Measurements from ENCODE around the gene GNB4. TPM values are rescaled to one million over a fixed set of nuclear protein-coding genes. Genes with fewer than 3 reads are reported as not detected.

GNB4 gene
- total RNA-seq, 2 experiments from 2014 or later = 0.41 to 0.56 TPM

DNA sequence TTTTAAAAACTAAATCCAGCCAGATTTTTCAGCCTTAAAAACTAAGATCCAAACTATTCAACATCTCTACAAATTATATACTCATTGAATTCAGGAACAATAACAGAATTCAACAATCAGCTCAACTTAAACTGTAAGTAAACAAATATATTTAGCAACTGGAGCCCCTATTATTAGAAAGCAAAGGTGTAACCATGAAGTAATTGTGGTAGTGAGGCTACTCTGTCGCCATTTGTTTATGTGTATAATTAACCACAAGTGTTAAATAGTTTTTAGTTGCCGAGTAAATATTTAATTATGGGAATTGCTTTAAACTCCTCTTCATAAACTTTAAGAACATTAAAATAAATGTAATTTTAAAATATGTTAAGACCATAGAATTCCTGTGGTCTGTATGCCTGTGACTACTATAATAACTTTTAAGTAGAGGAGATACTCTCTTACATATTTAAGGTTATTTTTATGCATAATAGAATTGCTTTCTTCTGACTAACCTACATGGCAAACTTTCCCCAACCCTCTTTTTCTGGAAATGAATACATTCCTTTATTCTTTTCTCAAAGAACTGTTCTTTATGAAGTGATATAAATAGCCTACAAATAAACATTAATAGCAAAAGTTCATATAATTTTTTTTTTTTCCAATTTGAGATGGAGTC is 52.6 kb downstream of the GNB4 start:
- peaks cover 28% of the 10 kb centered on the region for H3K36me3 ChIP-seq (ENCODE audit: insufficient read depth, low read length)
- no peaks in the 10 kb centered on the region for H3K27me3 Mint-ChIP-seq
- H3K4me3 Mint-ChIP-seq = no peak overlapping the region
- no peak overlapping the region for H3K27ac Mint-ChIP-seq
- H3K4me3 ChIP-seq (ENCODE audit: low read length) = no peak overlapping the region
- TF ChIP-seq, protein P1, sequence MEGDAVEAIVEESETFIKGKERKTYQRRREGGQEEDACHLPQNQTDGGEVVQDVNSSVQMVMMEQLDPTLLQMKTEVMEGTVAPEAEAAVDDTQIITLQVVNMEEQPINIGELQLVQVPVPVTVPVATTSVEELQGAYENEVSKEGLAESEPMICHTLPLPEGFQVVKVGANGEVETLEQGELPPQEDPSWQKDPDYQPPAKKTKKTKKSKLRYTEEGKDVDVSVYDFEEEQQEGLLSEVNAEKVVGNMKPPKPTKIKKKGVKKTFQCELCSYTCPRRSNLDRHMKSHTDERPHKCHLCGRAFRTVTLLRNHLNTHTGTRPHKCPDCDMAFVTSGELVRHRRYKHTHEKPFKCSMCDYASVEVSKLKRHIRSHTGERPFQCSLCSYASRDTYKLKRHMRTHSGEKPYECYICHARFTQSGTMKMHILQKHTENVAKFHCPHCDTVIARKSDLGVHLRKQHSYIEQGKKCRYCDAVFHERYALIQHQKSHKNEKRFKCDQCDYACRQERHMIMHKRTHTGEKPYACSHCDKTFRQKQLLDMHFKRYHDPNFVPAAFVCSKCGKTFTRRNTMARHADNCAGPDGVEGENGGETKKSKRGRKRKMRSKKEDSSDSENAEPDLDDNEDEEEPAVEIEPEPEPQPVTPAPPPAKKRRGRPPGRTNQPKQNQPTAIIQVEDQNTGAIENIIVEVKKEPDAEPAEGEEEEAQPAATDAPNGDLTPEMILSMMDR (IDR thresholded peaks at IDR 0.05) = no peak
- ChIA-PET POLR2A (no interaction called here), CTCF (no interaction called here)
- DNase-seq (no peak), ATAC-seq (ENCODE audit: poor library complexity) (no peak)
- H3K9me3 Mint-ChIP-seq = no peaks in the 10 kb centered on the region
- H3K4me1 ChIP-seq (ENCODE audit: insufficient read depth, low read length) = no peaks in the 10 kb centered on the region
- H3K4me1 Mint-ChIP-seq (ENCODE audit: low read depth) = no peaks in the 10 kb centered on the region
- H3K27me3 ChIP-seq (ENCODE audit: control insufficient read depth in 1 of 2, insufficient read depth in 2 of 2, low read length in 2 of 2) = no peaks in the 10 kb centered on the region
- H3K9me3 ChIP-seq (ENCODE audit: control insufficient read depth in 1 of 2, insufficient read depth in 1 of 2, low read length in 2 of 2) = no peaks in the 10 kb centered on the region
- peaks cover 45% of the 10 kb centered on the region for H3K36me3 Mint-ChIP-seq (ENCODE audit: low read depth)
- intact Hi-C loops (cut with DNase I, micrococcal nuclease) = no loop called here
- no peak overlapping the region for H3K27ac ChIP-seq (ENCODE audit: low read depth in 1 of 2, low read length in 2 of 2)

DNA sequence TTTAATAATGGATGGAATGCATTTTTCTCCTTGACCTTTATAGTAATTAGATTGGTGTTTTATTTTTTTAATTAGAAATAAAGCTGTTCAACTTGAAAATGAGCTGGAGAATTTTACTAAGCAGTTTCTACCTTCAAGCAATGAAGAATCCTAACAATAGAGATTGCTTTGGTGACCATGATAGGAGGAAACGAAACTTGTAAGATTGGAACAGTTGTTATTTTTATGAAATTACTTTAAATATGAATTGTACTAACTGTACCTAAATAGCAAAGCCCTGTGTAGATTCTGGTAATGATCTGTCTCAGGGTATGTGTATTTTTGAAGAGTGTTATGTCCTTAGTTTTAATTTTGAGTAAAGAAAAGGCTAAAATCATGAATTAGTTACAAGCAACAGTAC is 59.4 kb downstream of the GNB4 start:
- Histone ChIP-seq H3K27me3 (ENCODE audit: control insufficient read depth in 1 of 2, insufficient read depth in 2 of 2, low read length in 2 of 2) (no peaks in the 10 kb centered on the region), H3K4me1 (ENCODE audit: insufficient read depth, low read length) (no peaks in the 10 kb centered on the region), H3K36me3 (ENCODE audit: insufficient read depth, low read length) (peaks cover 54% of the 10 kb centered on the region), H3K27ac (ENCODE audit: low read depth in 1 of 2, low read length in 2 of 2) (no peak overlapping the region), H3K9me3 (ENCODE audit: control insufficient read depth in 1 of 2, insufficient read depth in 1 of 2, low read length in 2 of 2) (no peaks in the 10 kb centered on the region), H3K4me3 (ENCODE audit: low read length) (no peak overlapping the region)
- Mint-ChIP-seq H3K27ac (no peak overlapping the region), H3K4me1 (ENCODE audit: low read depth) (no peaks in the 10 kb centered on the region), H3K9me3 (no peaks in the 10 kb centered on the region), H3K36me3 (ENCODE audit: low read depth) (peaks cover 75% of the 10 kb centered on the region), H3K4me3 (no peak overlapping the region), H3K27me3 (no peaks in the 10 kb centered on the region)
- CTCF ChIA-PET = no interaction called here
- POLR2A ChIA-PET = interaction anchor here (0.7 kb wide), 1 partner anchor 27 kb away, joined by 3 read pairs; no protein-coding TSS in a partner anchor
- ATAC-seq (ENCODE audit: poor library complexity) = no peak
- intact Hi-C loops (cut with DNase I, micrococcal nuclease) = no loop called here
- TF ChIP-seq, protein P1 (IDR thresholded peaks at IDR 0.05) = no peak
- DNase-seq = no peak

DNA sequence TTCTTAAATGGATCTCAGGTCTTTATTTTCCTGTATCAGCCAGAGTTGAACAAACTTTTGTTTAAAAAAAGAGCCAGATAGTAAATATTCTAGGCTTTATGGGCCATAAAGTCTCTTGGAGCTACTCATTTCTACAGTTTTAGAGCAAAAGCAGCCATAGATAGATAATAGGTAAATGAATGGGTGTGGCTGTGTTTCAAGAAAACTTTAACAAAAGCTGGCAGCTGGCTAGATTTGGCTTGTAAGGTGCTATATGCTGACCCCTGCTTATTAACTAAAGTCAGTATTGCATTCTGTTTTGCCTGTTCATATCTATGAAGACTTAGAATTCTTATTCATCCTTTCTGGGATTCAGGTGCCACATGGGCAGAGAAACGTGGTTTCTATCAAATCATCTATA is 74.8 kb downstream of the GNB4 start:
- ChIA-PET CTCF (interaction anchor here (1.6 kb wide), 1 partner anchor 23 kb away, joined by 4 read pairs; no protein-coding TSS in a partner anchor), POLR2A (no interaction called here)
- Histone ChIP-seq H3K4me3 (ENCODE audit: low read length) (no peak overlapping the region), H3K4me1 (ENCODE audit: insufficient read depth, low read length) (no peaks in the 10 kb centered on the region), H3K9me3 (ENCODE audit: control insufficient read depth in 1 of 2, insufficient read depth in 1 of 2, low read length in 2 of 2) (no peaks in the 10 kb centered on the region), H3K36me3 (ENCODE audit: insufficient read depth, low read length) (peaks cover 61% of the 10 kb centered on the region), H3K27ac (ENCODE audit: low read depth in 1 of 2, low read length in 2 of 2) (no peak overlapping the region), H3K27me3 (ENCODE audit: control insufficient read depth in 1 of 2, insufficient read depth in 2 of 2, low read length in 2 of 2) (no peaks in the 10 kb centered on the region)
- Mint-ChIP-seq H3K27ac (no peak overlapping the region), H3K27me3 (no peaks in the 10 kb centered on the region), H3K4me3 (no peak overlapping the region), H3K9me3 (no peaks in the 10 kb centered on the region), H3K36me3 (ENCODE audit: low read depth) (peaks cover 72% of the 10 kb centered on the region), H3K4me1 (ENCODE audit: low read depth) (no peaks in the 10 kb centered on the region)
- no peak for ATAC-seq (ENCODE audit: poor library complexity)
- TF ChIP-seq, protein P1 (IDR thresholded peaks at IDR 0.05) = no peak
- no peak for DNase-seq
- intact Hi-C loops (cut with DNase I, micrococcal nuclease) = no loop called here
